GM18909 (cell line): ENCODE data around the gene SARNP.
A peak's percentile ranks its signal among the peaks of the same experiment; 100 is the strongest.
"Not testable (repeated sequence)": the region's sequence is repeated elsewhere in the genome, so short reads cannot be mapped to it uniquely, and the experiment has no call there.

Experiments
- ATAC-seq: cut with Tn5 transposase; IDR thresholded peaks from one replicate; pipeline ENCODE4 v1.9.1; 2021; ENCODE audit warnings: mild to moderate bottlenecking; ENCODE audit not compliant: unreplicated experiment, poor library complexity

SARNP gene

DNA sequence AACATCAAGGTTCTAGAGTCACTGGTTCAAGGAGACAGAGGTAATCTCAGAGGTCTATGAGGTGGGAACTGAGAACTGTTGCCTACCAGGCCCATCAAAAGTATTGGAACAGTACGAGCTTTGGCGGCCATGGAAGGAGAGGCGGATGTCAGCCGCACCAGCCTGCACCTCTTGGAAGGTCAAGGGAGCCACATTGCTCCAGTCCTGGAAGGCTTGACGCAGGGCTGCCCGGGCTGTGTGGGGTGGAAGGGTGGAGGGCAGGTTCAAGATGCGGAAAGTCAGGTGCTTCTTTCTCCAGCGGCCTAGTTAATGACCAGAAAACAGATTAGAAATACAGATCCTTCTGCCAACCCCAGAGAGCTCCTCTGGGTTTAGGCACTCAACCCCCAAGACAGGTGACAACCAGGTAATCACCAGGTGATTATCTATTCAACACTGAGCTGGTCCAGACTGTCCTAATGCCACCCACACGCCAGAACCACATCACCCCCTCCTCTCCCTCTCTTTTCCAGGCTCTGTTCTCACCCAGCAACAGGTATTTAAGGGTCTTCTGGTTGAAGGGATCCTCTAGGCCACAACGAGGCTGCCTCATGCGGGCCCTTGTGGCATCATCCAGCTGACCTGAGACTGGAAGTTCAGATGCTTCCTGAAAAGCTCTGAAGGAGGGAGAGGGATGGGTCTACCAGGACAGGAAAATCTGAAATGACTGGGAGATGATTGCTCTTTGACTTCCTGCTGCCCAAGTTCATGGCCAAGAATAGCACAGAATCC, 23.2 kb upstream of the SARNP start:
- ATAC-seq: no peak

- ATAC-seq: no peak
Measured at GRCh38 chr12:55839345-55840140, 22.0 kb upstream of the SARNP start.

DNA sequence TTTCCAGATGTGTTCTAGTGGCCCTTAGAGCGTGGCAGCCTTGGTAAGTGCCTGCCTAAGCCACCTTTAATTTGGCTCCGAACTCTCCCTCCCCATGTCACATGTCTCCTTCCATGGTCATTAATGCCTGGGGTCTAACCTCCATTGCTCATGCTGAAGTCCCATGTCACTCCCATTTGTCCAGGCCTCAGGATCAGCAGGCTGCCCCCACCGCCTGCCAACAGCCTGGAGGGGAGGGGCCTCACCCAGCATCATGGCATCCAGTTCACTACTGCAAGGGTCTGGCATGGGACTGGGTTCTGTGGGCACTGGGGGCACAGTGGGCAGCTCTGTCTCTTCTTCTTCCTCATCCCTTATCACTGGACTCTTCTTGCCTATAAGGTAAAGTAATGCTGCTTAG, 20.8 kb upstream of the SARNP start:
- no peak for ATAC-seq

GRCh38 chr12:55834400-55834799, 16.9 kb upstream of the SARNP start:
- not testable (repeated sequence) for ATAC-seq

- no peak for ATAC-seq
Measured at GRCh38 chr12:55833056-55833455, 15.5 kb upstream of the SARNP start.

GRCh38 chr12:55831447-55831815, 13.9 kb upstream of the SARNP start:
- no peak for ATAC-seq

GRCh38 chr12:55830601-55831446, 13.3 kb upstream of the SARNP start:
- no peak for ATAC-seq

GRCh38 chr12:55829967-55830600, 12.6 kb upstream of the SARNP start:
- ATAC-seq: peak; percentile 28

DNA sequence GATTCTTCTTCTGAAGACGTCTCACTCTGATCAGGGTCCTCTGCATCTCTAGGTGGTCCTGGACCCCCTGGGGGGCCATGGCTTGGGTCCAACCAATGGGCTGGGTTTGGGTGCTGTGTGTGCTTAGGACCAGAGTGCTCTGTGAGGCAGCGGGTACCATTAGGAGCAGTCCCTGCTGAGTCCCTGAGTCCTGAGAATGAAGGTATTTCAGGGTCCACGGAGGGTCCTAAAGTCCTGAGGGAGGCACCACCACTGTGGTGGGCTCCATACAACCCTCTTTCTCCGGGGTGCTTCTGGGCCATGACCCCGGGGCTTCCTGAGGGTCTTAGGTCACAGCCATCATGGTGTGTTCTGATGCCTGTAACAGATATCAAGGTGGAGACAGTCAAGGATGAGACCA, 10.8 kb upstream of the SARNP start:
- ATAC-seq: no peak

GRCh38 chr12:55827806-55828205, 10.3 kb upstream of the SARNP start:
- ATAC-seq: no peak

DNA sequence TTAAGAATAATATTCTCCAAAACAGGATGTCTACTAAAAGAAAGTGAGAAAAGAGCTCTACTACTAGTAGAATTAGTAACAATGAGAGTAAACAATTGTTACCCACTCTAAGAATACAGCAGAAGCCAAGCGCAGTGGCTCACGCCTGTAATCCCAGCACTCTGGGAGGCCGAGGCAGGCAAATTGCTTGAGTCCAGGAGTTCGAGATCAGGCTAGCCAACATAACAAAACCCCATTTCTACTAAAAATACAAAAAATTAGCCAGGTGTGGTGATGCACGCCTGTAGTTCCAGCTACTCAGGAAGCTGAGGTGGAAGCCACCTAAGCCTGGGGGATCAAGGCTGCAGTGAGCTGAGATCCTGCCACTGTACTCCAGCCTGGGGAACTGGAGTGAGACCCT, 7.2 kb upstream of the SARNP start:
- no peak for ATAC-seq

GRCh38 chr12:55823419-55823818, 5.9 kb upstream of the SARNP start:
- ATAC-seq: no peak

DNA sequence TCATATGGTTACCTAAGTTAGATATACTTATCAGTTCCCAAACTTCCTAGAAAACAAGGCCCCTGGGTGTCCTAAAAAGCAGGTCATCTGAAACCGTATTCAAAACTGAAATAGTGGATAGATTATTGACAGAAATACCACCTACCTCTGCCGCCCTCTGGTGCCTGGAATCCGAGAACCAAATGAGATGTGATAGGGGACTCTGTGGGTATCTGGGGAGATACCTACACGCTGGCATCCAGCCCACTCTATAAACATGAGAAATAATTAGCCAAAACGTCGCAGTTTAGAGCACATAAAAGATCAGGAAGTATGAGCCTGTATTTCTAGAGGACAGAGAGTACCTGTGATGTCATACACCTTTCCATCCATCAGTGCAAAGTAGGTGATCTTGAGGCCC, 4.7 kb upstream of the SARNP start:
- ATAC-seq: no peak

DNA sequence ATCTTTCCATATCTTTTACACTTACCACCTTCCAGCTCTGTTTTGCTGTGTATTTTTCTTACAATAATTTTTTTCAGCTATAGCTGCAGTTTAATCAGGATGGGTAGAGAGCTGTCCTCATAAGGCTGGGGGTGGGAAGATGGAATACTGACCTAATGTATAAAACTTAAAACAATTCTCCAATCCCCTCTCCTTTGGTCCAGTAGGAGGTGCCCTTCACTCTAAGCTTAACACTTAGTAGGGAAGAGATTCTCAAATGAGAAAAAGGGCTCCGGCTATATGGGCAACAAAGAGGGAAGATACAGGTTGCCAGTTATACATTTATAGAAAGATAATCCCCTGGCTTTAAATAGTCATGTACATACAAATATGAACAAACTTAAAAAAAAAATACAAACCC, 3.2 kb upstream of the SARNP start:
- ATAC-seq: no peak

- ATAC-seq: no peak
Measured at GRCh38 chr12:55818886-55819285, 1.4 kb upstream of the SARNP start.

- ATAC-seq: peak; percentile 28
Measured at GRCh38 chr12:55818140-55818728, 710 bp upstream of the SARNP start.

- no peak for ATAC-seq
Measured at GRCh38 chr12:55816881-55817344, 611 bp downstream of the SARNP start.

- ATAC-seq: no peak
Measured at GRCh38 chr12:55815473-55815872, 2.1 kb downstream of the SARNP start.

GRCh38 chr12:55814257-55814656, 3.3 kb downstream of the SARNP start:
- no peak for ATAC-seq

GRCh38 chr12:55812088-55812487, 5.4 kb downstream of the SARNP start:
- ATAC-seq: no peak
